ENCODE results near the gene MYT1. TPM values are rescaled to one million over a fixed set of nuclear protein-coding genes. Genes with fewer than 3 reads are reported as not detected.
A peak's percentile ranks its signal among the peaks of the same experiment; 100 is the strongest.

Gene MYT1
- total and polyA plus RNA-seq, 7 donors: under 0.01 TPM; not detected in 6

DNA sequence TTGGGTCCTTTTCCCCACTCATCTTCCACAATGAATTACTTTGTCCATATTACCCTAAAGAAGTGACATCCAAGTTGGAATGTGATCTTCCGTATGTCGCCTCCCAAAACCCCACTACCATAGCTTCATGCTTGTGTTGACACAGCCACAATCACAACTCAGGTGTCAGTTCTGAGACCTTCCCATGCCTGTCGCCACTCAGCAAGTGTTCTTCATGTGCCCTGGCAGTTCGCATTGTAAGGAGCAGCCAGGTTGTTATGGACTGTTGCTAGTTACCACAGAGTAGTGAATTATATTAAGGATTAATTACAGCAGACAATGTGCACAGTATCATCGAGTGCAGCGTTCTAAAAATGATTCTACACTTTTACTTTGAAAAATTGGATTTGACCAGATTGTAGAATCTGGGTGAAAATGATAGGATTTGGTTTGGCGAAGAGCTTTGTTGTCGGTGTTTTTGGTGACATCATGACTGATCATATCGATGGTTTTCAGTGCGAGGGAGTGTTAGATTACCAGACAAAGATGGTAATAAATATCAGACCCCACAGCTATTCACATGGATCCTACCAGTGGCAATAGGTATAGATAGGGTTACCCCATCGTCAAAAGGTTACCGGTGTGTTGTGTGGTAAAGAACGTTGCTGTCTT lies 93.0 kb downstream of the MYT1 start:
- 56 to 73% (median 69%) methylated on average over 13 of the region's 13 CpGs for WGBS, 3 donors
- no peaks in the 10 kb centered on the region for H3K27me3 ChIP-seq (ENCODE audit: insufficient read depth in 3 of 3, low read length in 2 of 3)
- H3K27ac ChIP-seq: peak overlapping the region; percentile 91
- peaks cover 55% of the 10 kb centered on the region for H3K4me1 ChIP-seq
- H3K36me3 ChIP-seq (ENCODE audit: insufficient read depth in 1 of 2, low read depth in 1 of 2): no peaks in the 10 kb centered on the region
- ATAC-seq (no peak), DNase-seq (no peak)
- intact Hi-C loops (cut with DNase I): no loop called here
- TF ChIP-seq, protein P1, sequence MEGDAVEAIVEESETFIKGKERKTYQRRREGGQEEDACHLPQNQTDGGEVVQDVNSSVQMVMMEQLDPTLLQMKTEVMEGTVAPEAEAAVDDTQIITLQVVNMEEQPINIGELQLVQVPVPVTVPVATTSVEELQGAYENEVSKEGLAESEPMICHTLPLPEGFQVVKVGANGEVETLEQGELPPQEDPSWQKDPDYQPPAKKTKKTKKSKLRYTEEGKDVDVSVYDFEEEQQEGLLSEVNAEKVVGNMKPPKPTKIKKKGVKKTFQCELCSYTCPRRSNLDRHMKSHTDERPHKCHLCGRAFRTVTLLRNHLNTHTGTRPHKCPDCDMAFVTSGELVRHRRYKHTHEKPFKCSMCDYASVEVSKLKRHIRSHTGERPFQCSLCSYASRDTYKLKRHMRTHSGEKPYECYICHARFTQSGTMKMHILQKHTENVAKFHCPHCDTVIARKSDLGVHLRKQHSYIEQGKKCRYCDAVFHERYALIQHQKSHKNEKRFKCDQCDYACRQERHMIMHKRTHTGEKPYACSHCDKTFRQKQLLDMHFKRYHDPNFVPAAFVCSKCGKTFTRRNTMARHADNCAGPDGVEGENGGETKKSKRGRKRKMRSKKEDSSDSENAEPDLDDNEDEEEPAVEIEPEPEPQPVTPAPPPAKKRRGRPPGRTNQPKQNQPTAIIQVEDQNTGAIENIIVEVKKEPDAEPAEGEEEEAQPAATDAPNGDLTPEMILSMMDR (IDR thresholded peaks at IDR 0.05): no peak
- peak overlapping the region; percentile 79 for H3K4me3 ChIP-seq
- no peaks in the 10 kb centered on the region for H3K9me3 ChIP-seq

DNA sequence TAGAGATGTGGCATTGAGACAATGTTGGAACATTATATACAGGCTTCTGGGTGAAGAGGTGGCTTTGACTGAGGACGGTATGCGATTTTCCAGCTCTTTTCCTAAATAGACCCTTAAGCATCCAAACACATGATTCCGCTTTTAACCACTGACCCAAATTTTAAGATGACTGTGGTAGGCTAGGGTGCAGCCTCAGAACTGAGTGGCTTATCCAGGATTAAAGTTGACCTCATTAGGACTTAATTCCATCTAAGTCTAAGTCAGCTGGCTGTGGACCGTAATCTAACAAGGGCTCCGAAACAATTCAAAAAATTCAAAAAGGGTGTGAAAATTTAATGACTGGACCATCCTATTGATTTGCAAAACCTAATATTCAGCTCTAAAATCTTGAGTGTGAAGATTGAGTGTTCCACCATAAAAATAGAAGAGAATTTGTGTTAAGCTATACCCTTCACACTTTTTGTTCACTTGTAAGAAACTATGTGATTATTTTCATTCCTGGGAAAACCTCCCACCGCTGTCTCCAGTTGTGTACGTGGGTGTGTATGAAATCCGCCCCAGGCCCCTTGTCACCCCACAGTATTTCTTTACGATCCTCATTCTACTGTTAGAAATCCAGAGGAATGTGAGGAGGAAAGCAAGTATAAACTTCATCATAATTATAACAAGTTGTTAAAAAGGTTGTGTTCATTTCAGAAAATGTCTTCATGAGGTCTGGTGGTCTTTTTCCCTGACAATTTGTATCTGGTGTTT lies 94.0 kb downstream of the MYT1 start:
- TF ChIP-seq, protein P1 (IDR thresholded peaks at IDR 0.05): no peak
- H3K36me3 ChIP-seq (ENCODE audit: insufficient read depth in 1 of 2, low read depth in 1 of 2): no peaks in the 10 kb centered on the region
- WGBS, 3 donors: 68 to 77% (median 75%) methylated on average over 9 of the region's 9 CpGs
- H3K9me3 ChIP-seq: no peaks in the 10 kb centered on the region
- intact Hi-C loops (cut with DNase I): no loop called here
- H3K27me3 ChIP-seq (ENCODE audit: insufficient read depth in 3 of 3, low read length in 2 of 3): no peaks in the 10 kb centered on the region
- ATAC-seq (no peak), DNase-seq (no peak)
- peak overlapping the region; percentile 10 for H3K4me3 ChIP-seq
- H3K4me1 ChIP-seq: peaks cover 65% of the 10 kb centered on the region
- peak overlapping the region; percentile 30 for H3K27ac ChIP-seq

DNA sequence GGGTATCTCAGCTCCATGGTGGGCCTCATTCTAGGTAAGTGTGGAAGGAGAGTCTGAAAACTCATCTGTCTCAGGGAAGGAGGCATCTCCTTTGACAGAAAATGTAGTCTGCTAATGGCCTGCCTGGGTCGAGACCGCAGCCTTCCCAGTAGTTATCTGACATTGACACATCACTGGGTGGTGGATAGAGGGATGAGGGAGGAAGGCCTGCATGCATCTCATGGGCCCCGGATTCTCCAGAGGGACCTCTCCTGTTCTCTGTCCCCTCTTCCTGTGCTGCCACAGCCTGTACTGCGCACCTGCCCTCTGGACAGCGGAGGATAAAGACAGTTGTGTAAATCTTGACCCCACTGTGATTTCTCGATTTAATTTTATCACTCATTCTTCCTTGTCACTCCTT lies 96.0 kb downstream of the MYT1 start:
- peaks cover 76% of the 10 kb centered on the region for H3K4me1 ChIP-seq
- intact Hi-C loops (cut with DNase I): no loop called here
- TF ChIP-seq, protein P1 (IDR thresholded peaks at IDR 0.05): no peak
- DNase-seq: no peak
- peaks cover 0 to 2% of the 10 kb centered on the region in 2 donors for H3K36me3 ChIP-seq (ENCODE audit: insufficient read depth in 1 of 2, low read depth in 1 of 2)
- no peaks in the 10 kb centered on the region for H3K9me3 ChIP-seq
- H3K27ac ChIP-seq: no peak overlapping the region
- 61 to 94% (median 75%) methylated on average over 6 of the region's 6 CpGs for WGBS, 3 donors
- ATAC-seq: no peak
- no peaks in the 10 kb centered on the region for H3K27me3 ChIP-seq (ENCODE audit: insufficient read depth in 3 of 3, low read length in 2 of 3)
- no peak overlapping the region for H3K4me3 ChIP-seq

DNA sequence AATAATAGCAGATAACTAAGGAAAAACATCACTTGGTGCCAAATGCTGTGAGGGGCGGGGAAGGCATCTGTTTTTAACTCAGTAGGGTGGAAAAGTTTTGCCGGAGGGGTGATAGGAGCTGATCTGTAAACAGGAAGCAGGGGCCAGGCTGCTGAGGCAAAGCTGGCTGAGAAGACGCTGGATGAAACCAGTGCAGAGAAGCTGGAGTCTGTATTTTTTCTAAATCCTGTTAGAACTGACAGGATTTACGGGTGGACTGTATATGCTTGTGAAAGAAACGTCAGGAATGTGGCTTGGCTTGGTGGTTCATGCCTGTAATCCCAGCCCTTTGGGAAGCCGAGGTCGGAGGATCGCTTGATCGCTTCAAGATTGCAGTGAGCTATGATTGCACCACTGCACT lies 96.9 kb downstream of the MYT1 start:
- Histone ChIP-seq H3K4me1 (peaks cover 84% of the 10 kb centered on the region), H3K36me3 (ENCODE audit: insufficient read depth in 1 of 2, low read depth in 1 of 2) (peaks cover 0 to 11% of the 10 kb centered on the region in 2 donors), H3K27me3 (ENCODE audit: insufficient read depth in 3 of 3, low read length in 2 of 3) (no peaks in the 10 kb centered on the region), H3K4me3 (peak overlapping the region; percentile 30), H3K27ac (peak overlapping the region; percentile 43), H3K9me3 (no peaks in the 10 kb centered on the region)
- ATAC-seq: peak in 3 of 4 donors; percentile 47 to 61 (median 58)
- DNase-seq: no peak
- TF ChIP-seq, protein P1 (IDR thresholded peaks at IDR 0.05): no peak
- 4 to 13% (median 8%) methylated on average over 9 of the region's 9 CpGs for WGBS, 3 donors
- intact Hi-C loops (cut with DNase I): no loop called here
